ENCODE measurements around the gene PARS2.
A peak's percentile ranks its signal among the peaks of the same experiment; 100 is the strongest.

Gene PARS2

GRCh38 chr1:54811739-54812655 lies 47.7 kb upstream of the PARS2 start:
- TF ChIP-seq CEBPB (IDR thresholded peaks at IDR 0.05) (no peak), NFIC (IDR thresholded peaks at IDR 0.05) (no peak), RAD21 (IDR thresholded peaks at IDR 0.05; ENCODE audit: low read depth) (no peak), YY1 (IDR thresholded peaks at IDR 0.05; ENCODE audit: low read depth) (no peak)

GRCh38 chr1:54811066-54811465 lies 46.7 kb upstream of the PARS2 start:
- TF ChIP-seq TCF12 (IDR thresholded peaks at IDR 0.05; ENCODE audit: low read depth) (no peak), NFIC (IDR thresholded peaks at IDR 0.05) (no peak), YY1 (IDR thresholded peaks at IDR 0.05; ENCODE audit: low read depth) (no peak), RAD21 (IDR thresholded peaks at IDR 0.05; ENCODE audit: low read depth) (no peak), EP300 (IDR thresholded peaks at IDR 0.05; ENCODE audit: borderline replicate concordance) (no peak), FOXM1 (IDR thresholded peaks at IDR 0.05; ENCODE audit: borderline replicate concordance, low read depth) (no peak), REST (IDR thresholded peaks at IDR 0.05; ENCODE audit: low read depth) (no peak), CEBPB (IDR thresholded peaks at IDR 0.05) (no peak), TAF1 (IDR thresholded peaks at IDR 0.05; ENCODE audit: low read depth) (no peak), ZBTB7A (IDR thresholded peaks at IDR 0.05; ENCODE audit: low read depth) (no peak), EGR1 (IDR thresholded peaks at IDR 0.05) (no peak), TEAD4 (IDR thresholded peaks at IDR 0.05) (no peak), CREB1 (IDR thresholded peaks at IDR 0.05; ENCODE audit: low read depth) (no peak)
- TF ChIP-seq, protein P1, sequence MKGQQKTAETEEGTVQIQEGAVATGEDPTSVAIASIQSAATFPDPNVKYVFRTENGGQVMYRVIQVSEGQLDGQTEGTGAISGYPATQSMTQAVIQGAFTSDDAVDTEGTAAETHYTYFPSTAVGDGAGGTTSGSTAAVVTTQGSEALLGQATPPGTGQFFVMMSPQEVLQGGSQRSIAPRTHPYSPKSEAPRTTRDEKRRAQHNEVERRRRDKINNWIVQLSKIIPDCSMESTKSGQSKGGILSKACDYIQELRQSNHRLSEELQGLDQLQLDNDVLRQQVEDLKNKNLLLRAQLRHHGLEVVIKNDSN (IDR thresholded peaks at IDR 0.05): no peak
- TF ChIP-seq, protein P2, sequence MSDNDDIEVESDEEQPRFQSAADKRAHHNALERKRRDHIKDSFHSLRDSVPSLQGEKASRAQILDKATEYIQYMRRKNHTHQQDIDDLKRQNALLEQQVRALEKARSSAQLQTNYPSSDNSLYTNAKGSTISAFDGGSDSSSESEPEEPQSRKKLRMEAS (IDR thresholded peaks at IDR 0.05): no peak

DNA sequence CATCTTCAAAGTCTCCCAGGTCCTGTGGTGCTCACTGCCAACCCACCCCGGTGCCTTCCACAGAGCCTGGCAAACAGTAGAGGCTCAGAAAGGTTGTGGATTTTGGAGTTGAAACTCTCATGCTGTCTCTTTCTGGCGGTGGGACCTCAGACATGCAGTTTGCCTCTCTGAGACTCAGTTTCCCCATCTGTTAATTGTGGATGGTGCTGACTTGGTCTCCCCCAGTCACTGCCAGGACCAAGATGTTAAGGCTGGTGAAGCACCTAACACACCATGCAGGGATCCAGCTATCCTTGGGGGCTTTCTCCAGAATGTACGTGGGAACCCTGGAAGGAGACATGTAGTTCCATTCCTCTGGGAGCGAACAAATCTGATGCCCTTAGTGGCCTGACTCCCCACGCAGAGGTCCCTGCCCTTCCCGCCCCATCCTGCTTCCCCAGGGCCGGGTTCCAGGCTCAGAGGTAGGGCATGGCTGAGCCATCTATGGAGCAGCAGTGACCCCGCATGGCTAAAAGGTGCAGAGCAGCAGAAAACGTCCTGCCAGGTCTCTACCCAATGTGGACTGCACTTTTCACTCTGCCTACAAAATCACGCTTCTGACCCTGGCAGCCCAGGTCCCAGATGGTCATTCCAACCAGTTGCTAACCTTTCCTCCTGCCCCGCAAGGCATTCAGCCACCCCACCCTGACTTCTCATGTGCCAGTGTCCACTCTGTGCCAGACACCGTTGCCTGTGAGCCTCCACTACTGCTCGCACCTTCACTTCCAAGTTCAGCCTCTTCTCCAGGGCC lies 46.0 kb upstream of the PARS2 start:
- TF ChIP-seq CREB1 (IDR thresholded peaks at IDR 0.05; ENCODE audit: low read depth) (no peak), RAD21 (IDR thresholded peaks at IDR 0.05; ENCODE audit: low read depth) (peak; percentile 98)

DNA sequence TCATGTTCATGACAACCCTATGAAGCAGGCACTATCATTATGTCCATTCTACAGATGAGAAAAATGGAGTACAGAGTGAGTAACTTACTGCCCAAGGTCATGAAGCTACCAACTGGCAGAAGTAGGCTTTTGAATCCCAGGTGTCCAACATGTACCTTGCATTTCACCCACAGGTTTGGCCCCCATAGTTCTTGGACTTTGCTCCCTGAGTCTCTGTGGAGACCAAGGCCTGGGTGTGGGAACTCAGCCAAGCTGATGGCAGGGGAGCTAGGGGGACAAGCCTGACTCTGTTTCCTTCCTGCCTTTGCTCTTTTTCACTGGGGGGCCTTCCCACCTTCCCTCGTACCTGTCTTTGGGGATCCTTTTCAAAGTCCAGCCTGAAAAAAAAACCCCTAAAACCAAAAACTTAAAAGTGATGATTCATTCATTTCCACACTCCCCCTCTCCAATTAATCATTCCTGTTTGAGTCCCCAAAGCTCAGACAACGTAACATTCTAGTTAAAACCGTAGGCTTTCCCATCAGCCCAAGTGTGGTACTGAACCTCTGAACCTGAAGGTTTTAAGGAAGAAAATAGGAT lies 45.3 kb upstream of the PARS2 start:
- TF ChIP-seq NFIC (IDR thresholded peaks at IDR 0.05) (no peak), FOXM1 (IDR thresholded peaks at IDR 0.05; ENCODE audit: borderline replicate concordance, low read depth) (no peak), CEBPB (IDR thresholded peaks at IDR 0.05) (no peak), EP300 (IDR thresholded peaks at IDR 0.05; ENCODE audit: borderline replicate concordance) (no peak), ZBTB7A (IDR thresholded peaks at IDR 0.05; ENCODE audit: low read depth) (no peak), TEAD4 (IDR thresholded peaks at IDR 0.05) (no peak), EGR1 (IDR thresholded peaks at IDR 0.05) (no peak), CREB1 (IDR thresholded peaks at IDR 0.05; ENCODE audit: low read depth) (no peak), YY1 (IDR thresholded peaks at IDR 0.05; ENCODE audit: low read depth) (no peak), TCF12 (IDR thresholded peaks at IDR 0.05; ENCODE audit: low read depth) (no peak), REST (IDR thresholded peaks at IDR 0.05; ENCODE audit: low read depth) (no peak)
- TF ChIP-seq, protein P1 (IDR thresholded peaks at IDR 0.05): no peak

DNA sequence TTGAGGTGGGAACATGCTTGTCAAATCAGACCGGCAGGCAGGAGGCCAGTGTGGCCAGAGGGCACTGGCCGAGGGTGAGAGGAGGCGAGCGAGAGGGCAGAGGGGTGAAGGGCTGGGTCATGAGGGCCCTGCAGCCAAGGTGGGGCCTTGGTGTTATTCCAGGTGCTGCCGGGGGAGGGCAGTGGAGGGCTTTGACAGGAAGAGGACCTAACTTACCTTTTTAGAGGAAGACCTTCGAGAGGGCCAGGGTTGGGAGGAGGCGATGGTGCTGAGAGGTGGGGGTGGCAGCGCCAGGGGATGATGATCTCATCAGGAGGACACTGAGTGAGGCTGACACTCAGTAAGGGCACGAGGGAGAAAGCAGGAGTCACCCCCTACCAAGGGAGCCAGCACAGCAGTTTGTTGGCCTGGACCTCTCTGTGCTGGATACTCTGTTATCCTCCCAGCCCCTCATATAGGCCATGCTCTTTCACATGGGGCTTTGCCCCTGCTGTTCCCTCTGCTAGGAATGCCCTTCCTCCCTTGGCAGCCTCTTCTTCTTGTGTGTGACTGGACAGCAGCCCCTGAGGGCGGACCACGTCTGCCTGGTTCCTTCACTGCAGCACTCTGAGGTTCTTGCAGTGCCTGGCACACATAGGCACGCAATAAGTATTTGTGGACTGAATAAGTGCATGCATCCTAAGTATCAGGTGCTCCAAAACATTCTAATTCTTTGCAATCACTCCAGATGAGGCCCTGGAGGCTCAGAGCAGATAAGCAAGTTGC lies 44.3 kb upstream of the PARS2 start:
- TF ChIP-seq RAD21 (IDR thresholded peaks at IDR 0.05; ENCODE audit: low read depth): no peak
- no peak for TF ChIP-seq ZBTB7A (IDR thresholded peaks at IDR 0.05; ENCODE audit: low read depth)
- no peak for TF ChIP-seq CEBPB (IDR thresholded peaks at IDR 0.05)
- no peak for TF ChIP-seq YY1 (IDR thresholded peaks at IDR 0.05; ENCODE audit: low read depth)
- no peak for TF ChIP-seq REST (IDR thresholded peaks at IDR 0.05; ENCODE audit: low read depth)
- TF ChIP-seq, protein P2 (IDR thresholded peaks at IDR 0.05): no peak
- TF ChIP-seq TEAD4 (IDR thresholded peaks at IDR 0.05): no peak
- no peak for TF ChIP-seq NFIC (IDR thresholded peaks at IDR 0.05)
- TF ChIP-seq EGR1 (IDR thresholded peaks at IDR 0.05): no peak
- TF ChIP-seq, protein P1 (IDR thresholded peaks at IDR 0.05): no peak
- TF ChIP-seq CREB1 (IDR thresholded peaks at IDR 0.05; ENCODE audit: low read depth): no peak
- no peak for TF ChIP-seq EP300 (IDR thresholded peaks at IDR 0.05; ENCODE audit: borderline replicate concordance)
- TF ChIP-seq FOXM1 (IDR thresholded peaks at IDR 0.05; ENCODE audit: borderline replicate concordance, low read depth): no peak
